AG09319 (cell line): ENCODE results near the gene CHID1.

Source experiments
- DNase-seq: peaks from one replicate; pipeline ENCODE4 v3.0.0-alpha.2; 2010; ENCODE audit warnings: low read depth; ENCODE audit errors: extremely low read depth
- CTCF ChIP-seq: IDR thresholded peaks from 2 replicates; pipeline ENCODE4 v1.5.1; 2011; ENCODE audit warnings: low read depth, mild to moderate bottlenecking, inconsistent platforms, low read length, moderate library complexity

CHID1 gene

GRCh38 chr11:869399-870126 is 41.0 kb downstream of the CHID1 start:
- TF ChIP-seq CTCF, result no peak

GRCh38 chr11:868802-869201 is 41.8 kb downstream of the CHID1 start:
- TF ChIP-seq CTCF, result no peak
- no peak for DNase-seq

More at GRCh38 chr11:869399-870126, 41.0 kb downstream of the CHID1 start:
- DNase-seq, result no peak

GRCh38 chr11:868394-868793 is 42.2 kb downstream of the CHID1 start:
- TF ChIP-seq CTCF, result no peak
- DNase-seq, result no peak

GRCh38 chr11:867856-868358 is 42.7 kb downstream of the CHID1 start:
- no peak for TF ChIP-seq CTCF
- no peak for DNase-seq

- no peak for DNase-seq
- no peak for TF ChIP-seq CTCF
These were observed 44.1 kb downstream of the CHID1 start for GRCh38 chr11:866481-866880.

GRCh38 chr11:865462-866430 is 44.9 kb downstream of the CHID1 start:
- no peak for TF ChIP-seq CTCF
- DNase-seq, result no peak

- no peak for TF ChIP-seq CTCF
- no peak for DNase-seq
These were observed 45.7 kb downstream of the CHID1 start for GRCh38 chr11:864898-865297.
